HCT116 (cell line): Measurements from ENCODE around the gene ALLC. TPM values are rescaled to one million over a fixed set of nuclear protein-coding genes. Genes with fewer than 3 reads are reported as not detected.

Experiments
- ATAC-seq: fragments of 200-7000 bp; cut with Tn5 transposase; 2 replicates; pipeline ENCODE4 v1.9.1; 2020; ENCODE audit warnings: mild to moderate bottlenecking, moderate library complexity
- BruUV-seq: library from RNA; stranded (reverse); fragments of 400-500 nt; replicated peaks from 2 replicates; lab custom pipeline; 2021; lab: Mats Ljungman, UMichigan
- CTCF ChIA-PET: fragments of 300-600 bp; sonication (Branson Sonifier 250); formaldehyde crosslinking; loops from one replicate; lab custom pipeline; 2021; ENCODE audit warnings: antibody characterized with exemption; lab: Charles Lee
- POLR2A ChIA-PET: fragments of 300-600, 350-600 bp; sonication (Branson Sonifier 250); formaldehyde crosslinking; loops from one replicate; lab custom pipeline; 2021; ENCODE audit warnings: antibody characterized with exemption; lab: Charles Lee
- RAD21 ChIA-PET, 2 experiments: fragments of 300-600 bp; sonication (Branson Sonifier 250); formaldehyde crosslinking; loops; one replicate each; lab custom pipeline; 2023; ENCODE audit warnings: low total read pairs in 2 of 2; ENCODE audit not compliant: uncharacterized antibody in 2 of 2, unreplicated experiment in 2 of 2, low non-redundant PET in 1 of 2; lab: Charles Lee
- DNase-seq: peaks from one replicate; pipeline ENCODE4 v3.0.0-alpha.2; 2010; ENCODE audit warnings: low read depth, low spot score
- H2AFZ ChIP-seq: fragments of 200-600 bp; shearing (Covaris generic), sonication (generic); 2 replicates; pipeline ENCODE4 v1.6.1; 2017; ENCODE audit warnings: low read depth, mixed run types, mixed read lengths, antibody characterized with exemption, low read length; ENCODE audit not compliant: poor library complexity, severe bottlenecking
- H3K27ac ChIP-seq: 2 replicates; pipeline ENCODE4 v1.5.1; 2012; ENCODE audit warnings: low read depth, low read length
- H3K27me3 ChIP-seq: fragments of 200-600 bp; sonication (generic); 2 replicates; pipeline ENCODE4 v1.6.1; 2016; ENCODE audit warnings: mixed run types, low read length, mixed read lengths; ENCODE audit not compliant: insufficient read depth
- H3K36me3 ChIP-seq, 2 experiments: fragments of 200-500 bp in 1 of 2; fragments of 200-600 bp in 1 of 2; sonication (Bioruptor generic) in 1 of 2; sonication (generic) in 1 of 2; 2 replicates each; pipeline versions ENCODE4 v1.5.1 to v1.6.1; 2014 to 2016; ENCODE audit warnings: low read length in 2 of 2, inconsistent platforms in 1 of 2, mixed read lengths in 1 of 2, mixed run types in 1 of 2; ENCODE audit not compliant: insufficient read depth in 2 of 2, control insufficient read depth in 1 of 2
- H3K4me1 ChIP-seq, 2 experiments: fragments of 200-600 bp in 1 of 2; sonication (generic) in 1 of 2; 2 replicates each; pipeline versions ENCODE4 v1.5.1 to v1.6.1; 2012 to 2017; ENCODE audit warnings: low read length in 2 of 2, inconsistent platforms in 1 of 2, mild to moderate bottlenecking in 1 of 2, mixed read lengths in 1 of 2, mixed run types in 1 of 2, moderate library complexity in 1 of 2; ENCODE audit not compliant: insufficient read depth in 2 of 2, control insufficient read depth in 1 of 2
- H3K4me2 ChIP-seq: fragments of 200-600 bp; sonication (generic); 2 replicates; pipeline ENCODE4 v1.6.1; 2017; ENCODE audit warnings: mixed run types, low read length, mixed read lengths
- H3K4me3 ChIP-seq, 2 experiments: fragments of 200-600 bp in 1 of 2; sonication (generic) in 1 of 2; replicated peaks in 1 of 2; 2 replicates each; pipeline ENCODE4 v1.5.1; 2011 to 2016; ENCODE audit warnings: low read length in 2 of 2, control low read depth in 1 of 2, low read depth in 1 of 2, mild to moderate bottlenecking in 1 of 2, mixed read lengths in 1 of 2, mixed run types in 1 of 2
- H3K79me2 ChIP-seq: fragments of 200-600 bp; sonication (generic); 2 replicates; pipeline ENCODE4 v1.6.1; 2017; ENCODE audit warnings: mild to moderate bottlenecking, mixed run types, low read length, moderate library complexity, mixed read lengths; ENCODE audit not compliant: insufficient read depth
- H3K9ac ChIP-seq: fragments of 200-600 bp; sonication (generic); 2 replicates; pipeline ENCODE4 v1.6.1; 2016; ENCODE audit warnings: low read length, mixed read lengths
- H3K9me2 ChIP-seq: fragments of 200-600 bp; sonication (generic), shearing (Covaris generic); 2 replicates; pipeline ENCODE4 v1.6.1; 2017; ENCODE audit warnings: mixed run types, mild to moderate bottlenecking, moderate library complexity; ENCODE audit not compliant: insufficient read depth
- H3K9me3 ChIP-seq, 2 experiments: fragments of 200-500 bp in 1 of 2; fragments of 200-600 bp in 1 of 2; sonication (Bioruptor generic) in 1 of 2; sonication (generic) in 1 of 2; 2 replicates each; pipeline ENCODE4 v1.6.1; 2014 to 2017; ENCODE audit warnings: low read length in 2 of 2, mixed read lengths in 2 of 2, inconsistent platforms in 1 of 2, low read depth in 1 of 2, mild to moderate bottlenecking in 1 of 2, mixed run types in 1 of 2, moderate library complexity in 1 of 2; ENCODE audit not compliant: control insufficient read depth in 1 of 2, insufficient read depth in 1 of 2
- H4K20me1 ChIP-seq: fragments of 200-600 bp; sonication (generic), shearing (Covaris generic); 2 replicates; pipeline ENCODE4 v1.6.1; 2017; ENCODE audit warnings: mixed run types, mild to moderate bottlenecking, moderate library complexity; ENCODE audit not compliant: insufficient read depth
- CBX3 ChIP-seq: IDR thresholded peaks from 2 replicates; pipeline ENCODE4 v1.6.1; 2012; ENCODE audit warnings: low read depth
- CTCF ChIP-seq, 3 experiments: fragments of 200-600 bp in 1 of 3; sonication (generic) in 1 of 3; IDR thresholded peaks in 2 of 3; conservative IDR thresholded peaks in 1 of 3; 2 replicates each; pipeline ENCODE4 v1.5.1; 2012 to 2017; ENCODE audit warnings: low read depth in 2 of 3, low read length in 2 of 3, antibody characterized with exemption in 1 of 3, borderline replicate concordance in 1 of 3, control low read depth in 1 of 3, mild to moderate bottlenecking in 1 of 3, mixed read lengths in 1 of 3, mixed run types in 1 of 3, moderate library complexity in 1 of 3; ENCODE audit not compliant: insufficient read depth in 1 of 3
- JUND ChIP-seq: IDR thresholded peaks from 2 replicates; pipeline ENCODE4 v1.6.1; 2012
- MAX ChIP-seq: IDR thresholded peaks from 2 replicates; pipeline ENCODE4 v1.6.1; 2012
- POLR2AphosphoS5 ChIP-seq: IDR thresholded peaks from 2 replicates; pipeline ENCODE4 v1.6.1; 2011; ENCODE audit warnings: mild to moderate bottlenecking, low read depth, low read length, moderate library complexity
- YY1 ChIP-seq: IDR thresholded peaks from 2 replicates; pipeline ENCODE4 v1.6.1; 2011; ENCODE audit warnings: low read length, low read depth, moderate library complexity, mild to moderate bottlenecking; ENCODE audit not compliant: insufficient replicate concordance; ENCODE audit errors: extremely low read depth
- ZBTB33 ChIP-seq: IDR thresholded peaks from 2 replicates; pipeline ENCODE4 v1.6.1; 2011; ENCODE audit warnings: mild to moderate bottlenecking, low read length, moderate library complexity; ENCODE audit not compliant: insufficient replicate concordance; ENCODE audit errors: extremely low read depth
- ZFX ChIP-seq: fragments of 450-650 bp; IDR thresholded peaks from 2 replicates; pipeline ENCODE4 v1.6.1; 2017
- ZNF274 ChIP-seq: fragments of 200-500 bp; sonication (Bioruptor generic); IDR thresholded peaks from 2 replicates; pipeline ENCODE4 v1.6.1; 2014; ENCODE audit warnings: mild to moderate bottlenecking, low read depth, low read length, inconsistent platforms
- intact Hi-C: fragments of 100-400 bp; cut with micrococcal nuclease; formaldehyde crosslinking; loops from 2 replicates; pipeline ENCODE4 v1.10.0; 2022
- total RNA-seq: library from RNA; stranded (reverse); gene quantifications from one replicate; pipeline ENCODE4 v1.2.1, GENCODE V29; 2021; ENCODE audit not compliant: unreplicated experiment

Gene ALLC
- total RNA-seq, 1 experiment from 2014 or later = not detected

- Histone ChIP-seq H3K9ac (no peak overlapping the region), H3K4me3 (no peak overlapping the region), H3K79me2 (no peaks in the 10 kb centered on the region), H3K36me3 (no peaks in the 10 kb centered on the region), H3K9me3 (no peaks in the 10 kb centered on the region), H3K4me1 (peaks cover 4 to 15% of the 10 kb centered on the region in 2 experiments; a peak in 3 of 4 replicates), H4K20me1 (no peaks in the 10 kb centered on the region), H3K27me3 (no peaks in the 10 kb centered on the region), H2AFZ (no peak overlapping the region), H3K27ac (no peak overlapping the region), H3K4me2 (no peak overlapping the region)
- ChIA-PET RAD21 (no interaction called here), POLR2A (no interaction called here), CTCF (no interaction called here)
- no peak for ATAC-seq
- no TSS peak for BruUV-seq
- DNase-seq = no peak
- intact Hi-C loops = no loop called here
- no peak for TF ChIP-seq MAX
- TF ChIP-seq ZFX = no peak
- no peak for TF ChIP-seq CTCF (IDR thresholded peaks at IDR 0.05 in 2 of 3, conservative IDR thresholded peaks at IDR 0.05 in 1 of 3; ENCODE audit: borderline replicate concordance in 1 of 3, insufficient read depth in 1 of 3, low read depth in 2 of 3, low read length in 2 of 3)
- no peak for TF ChIP-seq POLR2AphosphoS5
- TF ChIP-seq ZNF274 = no peak
- no peak for TF ChIP-seq YY1
- TF ChIP-seq ZBTB33 = no peak
- no peak for TF ChIP-seq JUND
- TF ChIP-seq CBX3 = no peak
- TF ChIP-seq, all 23 proteins: peak for 0
- no peaks in the 10 kb centered on the region for H3K9me2 ChIP-seq
These were observed 8.6 kb downstream of the ALLC start for GRCh38 chr2:3666613-3666975.
